ENCODE measurements around the gene EDA. TPM values are rescaled to one million over a fixed set of nuclear protein-coding genes. Genes with fewer than 3 reads are reported as not detected.

Gene EDA
- total and polyA plus RNA-seq, 9 donors, result 4.5 to 9.3 (median 8.4) TPM

DNA sequence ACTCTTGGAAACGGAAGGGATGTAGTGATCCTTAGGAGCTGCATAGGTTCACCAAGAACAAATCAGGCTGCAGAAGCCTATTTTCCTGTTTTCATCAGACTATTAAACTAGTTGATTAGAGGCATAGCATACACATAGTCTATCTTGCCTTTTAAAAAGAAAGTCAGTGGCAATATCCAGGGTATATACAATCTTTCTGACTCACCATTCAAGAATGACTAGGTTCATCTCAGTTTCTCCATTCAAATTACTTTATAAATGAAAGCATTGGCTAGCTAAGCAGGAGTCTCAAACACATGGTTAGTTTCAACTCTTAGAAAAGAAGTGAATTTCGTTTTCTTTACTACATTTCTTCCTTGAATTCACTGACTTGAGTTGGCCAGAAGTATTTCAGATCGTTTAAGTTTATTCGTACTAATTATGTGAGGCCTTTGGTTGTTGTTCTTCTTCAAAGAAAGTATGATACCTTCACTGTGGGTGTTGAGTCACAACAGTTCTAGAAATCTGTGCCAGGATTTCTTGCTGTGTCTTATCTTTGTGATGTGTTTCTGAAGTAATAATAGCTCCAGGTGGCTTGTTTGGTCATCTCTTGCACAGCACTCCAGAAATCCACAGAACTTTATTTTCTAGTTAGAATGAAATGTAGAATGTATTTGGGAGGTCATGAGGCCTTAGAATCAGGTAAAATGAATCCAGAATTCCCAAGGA is 345.6 kb downstream of the EDA start:
- DNase-seq, result no peak
- Histone ChIP-seq H3K4me1 (ENCODE audit: insufficient read depth) (no peaks in the 10 kb centered on the region), H3K9me3 (no peaks in the 10 kb centered on the region), H3K4me3 (no peak overlapping the region), H3K27me3 (no peaks in the 10 kb centered on the region), H3K36me3 (no peaks in the 10 kb centered on the region), H3K27ac (no peak overlapping the region)
- intact Hi-C loops (cut with DNase I), result no loop called here
- WGBS, 3 donors, result 53 to 59% (median 57%) methylated on average over 4 of the region's 4 CpGs
- TF ChIP-seq POLR2A (IDR thresholded peaks at IDR 0.05), result no peak

DNA sequence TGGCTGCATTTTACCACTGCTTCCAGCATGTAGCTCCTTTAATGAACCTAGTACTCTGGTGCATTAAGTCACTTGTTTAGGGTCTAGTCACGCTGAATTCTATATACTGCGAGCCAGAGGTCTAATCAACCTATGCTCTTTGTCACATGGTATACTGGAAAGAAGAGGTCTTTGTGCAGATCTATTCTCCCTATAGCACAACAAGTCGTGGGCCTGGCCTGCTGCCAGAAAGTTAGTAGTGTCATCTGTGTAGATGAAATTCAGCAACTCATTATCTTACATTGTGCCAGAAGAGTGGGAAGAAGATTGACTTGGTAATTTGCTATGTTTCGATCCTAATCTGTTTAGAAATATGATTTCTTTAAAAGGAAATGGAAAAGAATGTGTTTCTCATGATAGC is 353.0 kb downstream of the EDA start:
- intact Hi-C loops (cut with DNase I), result no loop called here
- Histone ChIP-seq H3K27me3 (no peaks in the 10 kb centered on the region), H3K36me3 (no peaks in the 10 kb centered on the region), H3K27ac (no peak overlapping the region), H3K4me3 (no peak overlapping the region), H3K4me1 (ENCODE audit: insufficient read depth) (no peaks in the 10 kb centered on the region), H3K9me3 (no peaks in the 10 kb centered on the region)
- peak in 1 of 5 donors; percentile 19 for DNase-seq
- TF ChIP-seq POLR2A (IDR thresholded peaks at IDR 0.05) (no peak), EP300 (IDR thresholded peaks at IDR 0.05) (no peak)
- TF ChIP-seq, protein P1, sequence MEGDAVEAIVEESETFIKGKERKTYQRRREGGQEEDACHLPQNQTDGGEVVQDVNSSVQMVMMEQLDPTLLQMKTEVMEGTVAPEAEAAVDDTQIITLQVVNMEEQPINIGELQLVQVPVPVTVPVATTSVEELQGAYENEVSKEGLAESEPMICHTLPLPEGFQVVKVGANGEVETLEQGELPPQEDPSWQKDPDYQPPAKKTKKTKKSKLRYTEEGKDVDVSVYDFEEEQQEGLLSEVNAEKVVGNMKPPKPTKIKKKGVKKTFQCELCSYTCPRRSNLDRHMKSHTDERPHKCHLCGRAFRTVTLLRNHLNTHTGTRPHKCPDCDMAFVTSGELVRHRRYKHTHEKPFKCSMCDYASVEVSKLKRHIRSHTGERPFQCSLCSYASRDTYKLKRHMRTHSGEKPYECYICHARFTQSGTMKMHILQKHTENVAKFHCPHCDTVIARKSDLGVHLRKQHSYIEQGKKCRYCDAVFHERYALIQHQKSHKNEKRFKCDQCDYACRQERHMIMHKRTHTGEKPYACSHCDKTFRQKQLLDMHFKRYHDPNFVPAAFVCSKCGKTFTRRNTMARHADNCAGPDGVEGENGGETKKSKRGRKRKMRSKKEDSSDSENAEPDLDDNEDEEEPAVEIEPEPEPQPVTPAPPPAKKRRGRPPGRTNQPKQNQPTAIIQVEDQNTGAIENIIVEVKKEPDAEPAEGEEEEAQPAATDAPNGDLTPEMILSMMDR (IDR thresholded peaks at IDR 0.05), result no peak
- 37 to 45% (median 45%) methylated on average over 4 of the region's 4 CpGs for WGBS, 3 donors

DNA sequence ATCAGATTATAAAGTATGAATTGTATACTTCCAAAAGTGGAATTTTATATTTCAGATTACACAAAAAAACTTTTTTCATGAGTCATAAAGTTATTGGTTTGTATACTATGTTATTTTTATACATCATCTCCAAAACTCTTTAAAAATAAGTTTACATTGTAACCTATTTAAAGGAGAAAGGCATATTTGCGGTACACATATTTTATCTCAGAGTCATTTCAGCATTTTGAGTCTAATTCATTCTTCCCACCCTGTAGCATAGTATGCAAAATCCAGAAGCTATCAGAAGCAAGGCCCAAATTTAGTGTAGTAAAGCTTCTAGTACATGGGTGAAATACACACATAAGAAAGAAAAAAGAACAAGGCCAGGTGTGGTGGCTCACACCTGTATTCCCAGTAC is 353.5 kb downstream of the EDA start:
- Histone ChIP-seq H3K9me3 (no peaks in the 10 kb centered on the region), H3K27ac (no peak overlapping the region), H3K4me1 (ENCODE audit: insufficient read depth) (no peaks in the 10 kb centered on the region), H3K27me3 (no peaks in the 10 kb centered on the region), H3K36me3 (no peaks in the 10 kb centered on the region), H3K4me3 (no peak overlapping the region)
- DNase-seq, result no peak
- intact Hi-C loops (cut with DNase I), result no loop called here
- 79 to 87% (median 82%) methylated on average over 1 of the region's 1 CpG for WGBS, 3 donors
- TF ChIP-seq EP300 (IDR thresholded peaks at IDR 0.05), result no peak
- TF ChIP-seq, protein P1 (IDR thresholded peaks at IDR 0.05), result no peak
- TF ChIP-seq POLR2A (IDR thresholded peaks at IDR 0.05), result no peak

DNA sequence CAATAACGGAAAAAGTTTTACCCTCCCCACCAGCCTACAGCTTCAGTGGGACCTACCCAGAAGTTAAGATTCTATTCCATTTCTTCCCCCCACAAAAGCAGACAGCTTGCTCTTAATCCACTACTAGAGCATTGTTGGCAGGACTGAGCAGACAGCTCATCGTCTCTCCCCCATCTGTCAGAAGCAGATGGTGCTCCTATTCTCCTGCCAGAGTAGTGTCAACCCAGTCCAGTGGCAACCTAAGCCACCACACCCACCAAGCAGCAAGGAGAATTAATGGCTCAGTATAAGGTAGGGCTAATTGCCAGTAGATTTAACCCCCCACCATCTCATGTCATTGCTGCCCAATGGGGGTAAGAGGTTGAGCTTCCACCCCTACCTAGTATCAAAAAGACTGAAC is 371.8 kb downstream of the EDA start:
- no peaks in the 10 kb centered on the region for H3K36me3 ChIP-seq
- 73 to 78% (median 76%) methylated on average over 2 of the region's 2 CpGs for WGBS, 3 donors
- DNase-seq, result no peak
- no peak for TF ChIP-seq POLR2A (IDR thresholded peaks at IDR 0.05)
- TF ChIP-seq EP300 (IDR thresholded peaks at IDR 0.05), result no peak
- TF ChIP-seq, protein P1 (IDR thresholded peaks at IDR 0.05), result no peak
- no peaks in the 10 kb centered on the region for H3K9me3 ChIP-seq
- intact Hi-C loops (cut with DNase I), result no loop called here
- H3K27ac ChIP-seq, result no peak overlapping the region
- no peaks in the 10 kb centered on the region for H3K27me3 ChIP-seq
- H3K4me1 ChIP-seq (ENCODE audit: insufficient read depth), result no peaks in the 10 kb centered on the region
- no peak overlapping the region for H3K4me3 ChIP-seq

DNA sequence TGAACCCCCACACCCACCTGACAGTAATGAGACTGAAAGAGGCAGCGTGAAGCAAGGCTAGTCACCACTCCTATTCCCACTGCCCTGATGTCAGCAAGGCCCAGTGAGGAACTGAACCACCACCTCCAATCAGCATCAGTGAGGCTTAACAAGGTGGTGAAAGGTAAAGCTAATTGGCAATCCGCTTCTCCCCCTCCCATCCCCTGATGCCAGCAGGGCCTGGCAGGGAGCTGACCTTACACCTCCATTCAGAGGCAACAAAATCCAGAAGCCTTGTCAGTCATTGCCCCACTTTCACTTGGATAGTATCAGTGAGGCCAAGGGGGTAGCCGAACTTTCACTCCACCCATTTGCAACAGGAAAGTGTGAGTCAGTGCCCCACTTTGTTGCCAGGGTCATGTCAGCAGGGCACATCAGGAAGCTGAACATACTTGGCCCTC is 373.1 kb downstream of the EDA start:
- H3K4me1 ChIP-seq (ENCODE audit: insufficient read depth), result no peaks in the 10 kb centered on the region
- H3K36me3 ChIP-seq, result no peaks in the 10 kb centered on the region
- no peak overlapping the region for H3K4me3 ChIP-seq
- no peak for DNase-seq
- no peaks in the 10 kb centered on the region for H3K9me3 ChIP-seq
- WGBS, 3 donors, result 76 to 86% (median 83%) methylated on average over 3 of the region's 3 CpGs
- intact Hi-C loops (cut with DNase I), result no loop called here
- no peak overlapping the region for H3K27ac ChIP-seq
- TF ChIP-seq, protein P1 (IDR thresholded peaks at IDR 0.05), result no peak
- TF ChIP-seq POLR2A (IDR thresholded peaks at IDR 0.05), result no peak
- no peak for TF ChIP-seq EP300 (IDR thresholded peaks at IDR 0.05)
- no peaks in the 10 kb centered on the region for H3K27me3 ChIP-seq
